Measurements from ENCODE around the gene ZNF800. TPM values are rescaled to one million over a fixed set of nuclear protein-coding genes. Genes with fewer than 3 reads are reported as not detected.

Gene ZNF800
- total RNA-seq, 2 experiments from 2014 or later: 73.9 to 78.9 TPM

GRCh38 chr7:127336458-127336857 is 56.0 kb downstream of the ZNF800 start:
- no peak overlapping the region for H3K4me3 ChIP-seq (ENCODE audit: low read length)
- DNase-seq (no peak), ATAC-seq (ENCODE audit: poor library complexity) (no peak)
- H3K9me3 Mint-ChIP-seq: no peaks in the 10 kb centered on the region
- intact Hi-C loops (cut with DNase I, micrococcal nuclease): no loop called here
- H3K27ac Mint-ChIP-seq: no peak overlapping the region
- no peaks in the 10 kb centered on the region for H3K36me3 ChIP-seq (ENCODE audit: insufficient read depth, low read length)
- H3K27me3 Mint-ChIP-seq: peaks cover 49% of the 10 kb centered on the region
- no peak for TF ChIP-seq CTCF (IDR thresholded peaks at IDR 0.05)
- ChIA-PET CTCF (interaction anchor here (0.9 kb wide), 1 partner anchor 11 kb away, joined by 3 read pairs; no protein-coding TSS in a partner anchor), POLR2A (no interaction called here)
- H3K27ac ChIP-seq (ENCODE audit: low read depth in 1 of 2, low read length in 2 of 2): no peak overlapping the region
- H3K4me3 Mint-ChIP-seq: no peak overlapping the region
- no peaks in the 10 kb centered on the region for H3K4me1 ChIP-seq (ENCODE audit: insufficient read depth, low read length)
- H3K27me3 ChIP-seq (ENCODE audit: control insufficient read depth in 1 of 2, insufficient read depth in 2 of 2, low read length in 2 of 2): peaks cover 0 to 13% of the 10 kb centered on the region in 2 experiments
- no peaks in the 10 kb centered on the region for H3K36me3 Mint-ChIP-seq (ENCODE audit: low read depth)
- H3K9me3 ChIP-seq (ENCODE audit: control insufficient read depth in 1 of 2, insufficient read depth in 1 of 2, low read length in 2 of 2): no peaks in the 10 kb centered on the region
- no peaks in the 10 kb centered on the region for H3K4me1 Mint-ChIP-seq (ENCODE audit: low read depth)

DNA sequence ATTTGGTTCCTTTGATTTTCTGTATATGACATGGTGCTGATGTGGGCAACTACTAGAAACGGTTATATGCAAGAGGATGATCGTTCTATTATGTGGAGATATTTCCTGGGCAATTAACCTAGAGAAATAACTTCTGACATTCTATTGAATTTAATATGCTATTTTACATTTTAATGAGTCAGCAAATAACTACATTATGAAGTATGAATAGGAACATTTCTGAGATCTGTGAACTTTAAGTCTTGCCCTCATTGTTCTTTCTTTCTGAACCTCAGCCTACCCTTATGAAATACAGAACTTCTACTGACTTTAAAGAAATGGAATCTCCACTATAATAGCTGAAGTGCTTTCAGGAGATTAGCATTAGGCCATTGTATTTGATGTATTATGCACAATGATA is 59.6 kb downstream of the ZNF800 start:
- Mint-ChIP-seq H3K4me1 (ENCODE audit: low read depth) (no peaks in the 10 kb centered on the region), H3K27ac (no peak overlapping the region), H3K36me3 (ENCODE audit: low read depth) (no peaks in the 10 kb centered on the region), H3K9me3 (no peaks in the 10 kb centered on the region), H3K4me3 (no peak overlapping the region), H3K27me3 (peaks cover 56% of the 10 kb centered on the region)
- no peak for DNase-seq
- no peak for TF ChIP-seq CTCF (IDR thresholded peaks at IDR 0.05)
- H3K4me3 ChIP-seq (ENCODE audit: low read length): no peak overlapping the region
- H3K4me1 ChIP-seq (ENCODE audit: insufficient read depth, low read length): no peaks in the 10 kb centered on the region
- no peaks in the 10 kb centered on the region for H3K9me3 ChIP-seq (ENCODE audit: control insufficient read depth in 1 of 2, insufficient read depth in 1 of 2, low read length in 2 of 2)
- H3K27ac ChIP-seq (ENCODE audit: low read depth in 1 of 2, low read length in 2 of 2): no peak overlapping the region
- intact Hi-C loops (cut with DNase I, micrococcal nuclease): no loop called here
- POLR2A ChIA-PET: no interaction called here
- no peaks in the 10 kb centered on the region for H3K36me3 ChIP-seq (ENCODE audit: insufficient read depth, low read length)
- no peak for ATAC-seq (ENCODE audit: poor library complexity)
- peaks cover 0 to 9% of the 10 kb centered on the region in 2 experiments for H3K27me3 ChIP-seq (ENCODE audit: control insufficient read depth in 1 of 2, insufficient read depth in 2 of 2, low read length in 2 of 2)
- CTCF ChIA-PET: no interaction called here

DNA sequence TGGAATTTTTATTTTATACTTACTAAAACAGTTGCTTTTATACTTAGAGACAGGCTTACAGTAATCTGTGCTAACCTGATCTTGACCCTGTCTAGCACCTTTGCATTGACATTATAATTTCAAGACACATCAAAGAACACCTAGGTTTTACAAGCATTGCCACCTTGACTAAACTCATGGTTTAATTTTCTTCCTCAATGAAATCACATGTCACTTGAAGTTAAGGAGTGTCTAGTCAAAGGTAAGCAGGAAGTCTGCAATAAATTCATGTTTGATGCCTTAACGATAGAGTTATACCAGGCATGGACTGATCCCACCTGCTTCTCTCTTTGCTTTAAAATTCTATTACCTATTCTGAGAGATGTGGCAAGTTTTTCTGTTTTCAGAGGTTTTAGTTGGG is 62.4 kb downstream of the ZNF800 start:
- peaks cover 48% of the 10 kb centered on the region for H3K27me3 Mint-ChIP-seq
- H3K36me3 Mint-ChIP-seq (ENCODE audit: low read depth): no peaks in the 10 kb centered on the region
- POLR2A ChIA-PET: no interaction called here
- TF ChIP-seq CTCF (IDR thresholded peaks at IDR 0.05): no peak
- Histone ChIP-seq H3K27ac (ENCODE audit: low read depth in 1 of 2, low read length in 2 of 2) (no peak overlapping the region), H3K4me3 (ENCODE audit: low read length) (no peak overlapping the region), H3K27me3 (ENCODE audit: control insufficient read depth in 1 of 2, insufficient read depth in 2 of 2, low read length in 2 of 2) (peaks cover 0 to 5% of the 10 kb centered on the region in 2 experiments), H3K9me3 (ENCODE audit: control insufficient read depth in 1 of 2, insufficient read depth in 1 of 2, low read length in 2 of 2) (no peaks in the 10 kb centered on the region), H3K36me3 (ENCODE audit: insufficient read depth, low read length) (no peaks in the 10 kb centered on the region), H3K4me1 (ENCODE audit: insufficient read depth, low read length) (no peaks in the 10 kb centered on the region)
- H3K27ac Mint-ChIP-seq: no peak overlapping the region
- CTCF ChIA-PET: no interaction called here
- no peak overlapping the region for H3K4me3 Mint-ChIP-seq
- intact Hi-C loops (cut with DNase I, micrococcal nuclease): no loop called here
- H3K9me3 Mint-ChIP-seq: no peaks in the 10 kb centered on the region
- no peaks in the 10 kb centered on the region for H3K4me1 Mint-ChIP-seq (ENCODE audit: low read depth)
- ATAC-seq (ENCODE audit: poor library complexity) (no peak), DNase-seq (no peak)

All from CD4-positive, alpha-beta T cell (primary cell).